BJ (cell line): ENCODE measurements around the gene GRM2. TPM values are rescaled to one million over a fixed set of nuclear protein-coding genes. Genes with fewer than 3 reads are reported as not detected.

Experiments
- CTCF ChIA-PET: fragments of 350-600 bp; formaldehyde crosslinking; extraction: SDS; loops from one replicate; lab custom pipeline; 2021; ENCODE audit warnings: antibody characterized with exemption, inconsistent platforms; lab: Yijun Ruan, JAX
- POLR2A ChIA-PET: fragments of 300-600 bp; sonication (Branson Sonifier 250); formaldehyde crosslinking; extraction: SDS; loops from one replicate; lab custom pipeline; 2021; ENCODE audit warnings: antibody characterized with exemption; lab: Charles Lee
- DNase-seq: peaks from one replicate; pipeline ENCODE4 v3.0.0-alpha.2; 2011; ENCODE audit warnings: low read depth
- H3K27me3 ChIP-seq: 2 replicates; pipeline ENCODE4 v1.6.0; 2011; ENCODE audit warnings: low read length; ENCODE audit not compliant: control insufficient read depth, insufficient read depth
- H3K36me3 ChIP-seq: 2 replicates; pipeline ENCODE4 v1.5.1; 2011; ENCODE audit warnings: low read length; ENCODE audit not compliant: control insufficient read depth, insufficient read depth
- H3K4me3 ChIP-seq: 2 replicates; pipeline ENCODE4 v1.5.1; 2011; ENCODE audit warnings: low read depth, mild to moderate bottlenecking, control low read depth, low read length
- polyA plus RNA-seq: library from polyadenylated mRNA; depleted of rRNA; stranded (reverse); fragments of >200 nt; gene quantifications from 2 replicates; pipeline ENCODE4 v1.2.3, GENCODE V29; 2011
- TF ChIP-seq, protein P1 (sequence below): IDR thresholded peaks from 2 replicates; pipeline ENCODE4 v1.5.1; 2011; ENCODE audit warnings: low read depth, mild to moderate bottlenecking, control low read depth, inconsistent platforms, low read length, moderate library complexity; ENCODE audit not compliant: insufficient read depth

Gene GRM2
- polyA plus RNA-seq, 1 experiment, result 0.09 TPM

DNA sequence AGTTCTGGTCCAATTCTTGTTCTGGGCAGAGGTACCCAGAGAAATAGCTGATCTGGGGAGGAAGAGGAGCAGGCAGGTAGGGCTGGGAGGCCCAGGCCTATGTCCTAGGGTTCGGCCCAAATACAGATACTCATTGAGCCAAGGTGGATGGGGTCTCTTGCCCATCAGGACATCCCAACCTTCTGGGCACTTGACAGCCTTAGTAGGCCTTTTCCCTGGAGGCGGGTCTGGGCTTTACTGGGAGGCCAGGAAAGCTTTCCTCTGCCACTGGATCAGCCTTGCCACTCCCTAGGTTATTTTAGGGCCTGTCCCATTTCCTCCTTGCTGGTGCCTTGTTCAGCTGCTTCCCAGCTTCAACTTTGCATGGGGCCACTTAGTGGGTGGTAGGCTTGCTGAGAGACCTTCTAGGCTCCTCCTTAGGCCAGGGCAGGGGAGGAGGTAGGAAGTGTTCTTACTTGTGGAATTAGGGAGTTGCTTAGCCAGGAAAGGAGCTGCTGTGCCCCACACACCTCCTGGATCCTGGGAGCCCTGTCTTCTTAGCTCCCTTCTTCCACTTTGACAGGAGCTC is 26.1 kb upstream of the GRM2 start:
- TF ChIP-seq, protein P1, sequence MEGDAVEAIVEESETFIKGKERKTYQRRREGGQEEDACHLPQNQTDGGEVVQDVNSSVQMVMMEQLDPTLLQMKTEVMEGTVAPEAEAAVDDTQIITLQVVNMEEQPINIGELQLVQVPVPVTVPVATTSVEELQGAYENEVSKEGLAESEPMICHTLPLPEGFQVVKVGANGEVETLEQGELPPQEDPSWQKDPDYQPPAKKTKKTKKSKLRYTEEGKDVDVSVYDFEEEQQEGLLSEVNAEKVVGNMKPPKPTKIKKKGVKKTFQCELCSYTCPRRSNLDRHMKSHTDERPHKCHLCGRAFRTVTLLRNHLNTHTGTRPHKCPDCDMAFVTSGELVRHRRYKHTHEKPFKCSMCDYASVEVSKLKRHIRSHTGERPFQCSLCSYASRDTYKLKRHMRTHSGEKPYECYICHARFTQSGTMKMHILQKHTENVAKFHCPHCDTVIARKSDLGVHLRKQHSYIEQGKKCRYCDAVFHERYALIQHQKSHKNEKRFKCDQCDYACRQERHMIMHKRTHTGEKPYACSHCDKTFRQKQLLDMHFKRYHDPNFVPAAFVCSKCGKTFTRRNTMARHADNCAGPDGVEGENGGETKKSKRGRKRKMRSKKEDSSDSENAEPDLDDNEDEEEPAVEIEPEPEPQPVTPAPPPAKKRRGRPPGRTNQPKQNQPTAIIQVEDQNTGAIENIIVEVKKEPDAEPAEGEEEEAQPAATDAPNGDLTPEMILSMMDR, result no peak
- peaks cover 11% of the 10 kb centered on the region for H3K36me3 ChIP-seq
- H3K27me3 ChIP-seq, result no peaks in the 10 kb centered on the region
- no peak for DNase-seq
- CTCF ChIA-PET, result interaction anchor here (0.6 to 6.0 kb wide), 11 partner anchors 8 to 292 kb away, joined by 3 to 78 read pairs (median 8); partner anchors contain the start of genes DCAF1 and TEX264
- POLR2A ChIA-PET, result interaction anchor here (1.4 kb wide), 1 partner anchor 181 kb away, joined by 3 read pairs; the partner anchor contains the start of gene DCAF1
- H3K4me3 ChIP-seq, result no peak overlapping the region

DNA sequence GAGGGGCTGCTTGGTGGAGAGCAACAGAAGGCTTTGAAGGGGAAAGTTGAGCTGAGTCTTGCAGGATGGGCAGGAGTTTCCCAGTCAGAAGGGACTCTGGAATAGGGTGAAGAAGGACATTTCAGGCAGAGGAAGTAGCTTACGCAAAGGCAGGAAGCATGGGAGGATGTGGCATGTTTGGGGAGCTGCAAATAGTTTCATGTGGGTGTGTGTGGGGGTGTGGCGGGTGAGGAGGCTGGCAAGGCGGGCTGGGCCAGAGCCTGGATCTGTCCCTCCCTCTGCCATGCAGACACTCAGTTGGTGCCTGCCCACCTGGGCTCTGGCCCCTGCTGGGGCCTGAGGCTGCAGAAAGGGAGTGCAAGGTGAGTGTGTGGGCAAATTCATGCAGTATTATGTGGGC is 25.4 kb upstream of the GRM2 start:
- peaks cover 10% of the 10 kb centered on the region for H3K36me3 ChIP-seq
- POLR2A ChIA-PET, result no interaction called here
- CTCF ChIA-PET, result interaction anchor here (0.7 to 6.0 kb wide), 19 partner anchors 8 to 1066 kb away, joined by 3 to 78 read pairs (median 6); partner anchors contain the start of genes DCAF1 and TEX264

DNA sequence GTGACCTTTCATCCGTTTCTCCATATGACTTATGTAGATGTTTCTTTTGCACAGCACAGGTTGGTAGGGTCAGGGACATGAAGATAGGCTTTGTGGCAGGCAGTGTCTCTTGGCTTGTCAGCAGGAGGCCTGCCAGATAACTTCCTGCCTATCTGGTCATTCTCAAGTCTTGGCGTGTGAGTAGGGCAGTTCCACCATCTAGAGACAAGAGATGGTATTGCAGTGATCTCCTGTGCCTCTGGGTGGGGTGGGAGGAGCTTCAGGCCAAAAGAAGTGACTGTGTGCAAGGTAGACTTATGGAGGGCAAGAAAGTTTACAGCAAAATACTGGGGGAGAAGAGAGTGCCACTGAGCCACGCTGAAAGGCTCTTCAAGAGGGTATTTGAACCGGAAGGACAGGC is 24.8 kb upstream of the GRM2 start:
- H3K4me3 ChIP-seq, result no peak overlapping the region
- peaks cover 10% of the 10 kb centered on the region for H3K36me3 ChIP-seq
- H3K27me3 ChIP-seq, result no peaks in the 10 kb centered on the region
- ChIA-PET CTCF (interaction anchor here (0.6 to 6.0 kb wide), 27 partner anchors 9 to 1067 kb away, joined by 3 to 78 read pairs (median 4); partner anchors contain the start of genes DCAF1 and TEX264), POLR2A (no interaction called here)
- DNase-seq, result peak; percentile 52
- TF ChIP-seq, protein P1, result peak; percentile 83

More for the DNA sequence above, 25.4 kb upstream of the GRM2 start:
- no peak for DNase-seq
- Histone ChIP-seq H3K27me3 (no peaks in the 10 kb centered on the region), H3K4me3 (no peak overlapping the region)
- TF ChIP-seq, protein P1, result no peak

DNA sequence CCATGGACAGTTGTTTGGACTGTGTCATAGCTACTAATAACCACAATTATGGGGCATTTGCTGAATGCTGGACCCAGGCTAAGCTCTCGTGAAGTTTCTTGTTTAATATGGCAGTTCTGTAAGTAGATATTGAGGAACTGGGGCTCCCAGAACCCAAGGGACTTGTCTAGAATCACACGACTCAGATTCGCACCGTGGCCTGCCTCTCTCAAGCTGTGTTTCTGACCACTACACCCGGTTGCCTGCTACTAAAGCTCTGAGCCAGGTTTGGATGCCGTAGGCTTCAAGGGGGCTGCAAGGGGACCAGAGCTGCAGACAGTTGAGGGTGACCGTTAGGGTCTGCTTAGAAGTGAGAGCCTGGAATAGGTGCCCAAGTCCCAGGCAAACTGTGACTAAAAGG is 24.3 kb upstream of the GRM2 start:
- H3K36me3 ChIP-seq, result peaks cover 10% of the 10 kb centered on the region
- POLR2A ChIA-PET, result no interaction called here

DNA sequence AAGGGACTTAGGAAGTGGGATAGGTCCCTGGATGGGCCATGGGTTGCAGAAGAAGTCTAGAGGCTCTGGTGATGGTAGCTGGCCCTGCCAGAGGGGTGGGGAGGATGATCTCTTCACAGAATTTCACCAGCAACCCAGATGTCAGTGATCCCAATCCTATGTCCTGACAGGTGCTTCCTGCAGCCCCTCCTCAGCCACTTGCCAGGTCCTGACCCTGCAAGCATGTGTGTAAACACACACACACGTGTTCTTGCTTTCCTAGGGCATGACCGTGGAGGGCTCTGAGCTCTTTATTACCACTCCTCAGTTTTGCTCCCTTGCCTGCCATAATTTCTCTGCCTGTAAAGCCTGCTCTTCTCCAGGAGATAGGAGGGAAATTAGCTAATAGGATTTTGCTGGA is 23.3 kb upstream of the GRM2 start:
- POLR2A ChIA-PET, result no interaction called here

More for the DNA sequence above, 24.3 kb upstream of the GRM2 start:
- CTCF ChIA-PET, result interaction anchor here (0.6 to 6.0 kb wide), 26 partner anchors 10 to 1067 kb away, joined by 3 to 78 read pairs (median 4); partner anchors contain the start of genes DCAF1 and TEX264
- no peak overlapping the region for H3K4me3 ChIP-seq
- TF ChIP-seq, protein P1, result no peak
- no peak for DNase-seq
- no peaks in the 10 kb centered on the region for H3K27me3 ChIP-seq

More for the DNA sequence above, 23.3 kb upstream of the GRM2 start:
- CTCF ChIA-PET, result interaction anchor here (6.0 kb wide), 1 partner anchor 183 kb away, joined by 78 read pairs; the partner anchor contains the start of gene DCAF1
- peaks cover 10% of the 10 kb centered on the region for H3K36me3 ChIP-seq
- TF ChIP-seq, protein P1, result no peak
- no peaks in the 10 kb centered on the region for H3K27me3 ChIP-seq
- no peak for DNase-seq
- H3K4me3 ChIP-seq, result no peak overlapping the region
